GM11168 (cell line): Measurements from ENCODE around the gene JPH2.

Experiments used
- in situ Hi-C: fragments of 300-500 bp; cut with MboI; formaldehyde crosslinking; loops from one replicate; pipeline ENCODE4 v1.12.0; 2022; ENCODE audit warnings: low sequenced_read_pairs; ENCODE audit not compliant: unreplicated experiment

Gene JPH2

DNA sequence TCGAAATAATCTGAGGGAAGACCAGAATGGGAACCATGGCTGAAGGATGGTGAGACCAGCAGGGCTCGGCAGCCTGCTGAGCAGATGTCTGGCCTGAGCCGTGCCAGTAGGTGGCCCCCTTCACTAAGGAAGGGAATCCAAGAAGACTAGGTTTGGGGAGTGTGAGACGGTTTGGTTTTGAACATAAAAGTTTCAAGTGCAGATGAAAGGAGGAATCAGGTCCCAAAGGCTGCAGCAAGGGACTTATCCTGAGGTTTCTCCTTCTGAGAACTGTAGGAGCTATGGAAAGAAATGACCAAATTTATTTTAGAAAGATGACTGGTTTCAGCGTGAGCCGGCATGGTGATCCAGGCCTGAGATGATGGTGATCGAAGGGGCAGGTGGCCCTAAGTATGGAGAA, 28.1 kb upstream of the JPH2 start:
- in situ Hi-C loops = loop anchor here (5.0 to 25.0 kb wide), 2 partner anchors 97 to 422 kb away; partner anchors contain the start of gene FITM2

DNA sequence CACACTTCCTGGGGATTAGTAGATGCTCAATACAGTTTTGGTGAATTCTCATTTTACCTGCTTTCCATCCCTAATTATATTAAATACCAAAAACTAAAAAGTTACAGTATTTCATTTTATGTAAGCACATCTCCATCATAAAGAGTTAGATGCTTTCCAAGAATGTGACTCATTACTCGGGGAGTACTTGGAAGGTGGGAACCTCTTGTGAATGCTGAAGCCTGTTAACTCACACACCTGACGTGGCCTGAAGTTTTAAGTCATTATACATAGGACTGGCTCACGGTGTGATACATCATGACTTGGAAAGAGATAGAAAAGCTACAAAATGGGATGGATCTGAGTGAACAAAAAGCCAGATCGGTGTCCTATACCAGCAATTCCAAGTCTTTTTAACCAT, 25.8 kb upstream of the JPH2 start:
- in situ Hi-C loops = loop anchor here (25.0 kb wide), 1 partner anchor 425 kb away; no protein-coding TSS in a partner anchor

DNA sequence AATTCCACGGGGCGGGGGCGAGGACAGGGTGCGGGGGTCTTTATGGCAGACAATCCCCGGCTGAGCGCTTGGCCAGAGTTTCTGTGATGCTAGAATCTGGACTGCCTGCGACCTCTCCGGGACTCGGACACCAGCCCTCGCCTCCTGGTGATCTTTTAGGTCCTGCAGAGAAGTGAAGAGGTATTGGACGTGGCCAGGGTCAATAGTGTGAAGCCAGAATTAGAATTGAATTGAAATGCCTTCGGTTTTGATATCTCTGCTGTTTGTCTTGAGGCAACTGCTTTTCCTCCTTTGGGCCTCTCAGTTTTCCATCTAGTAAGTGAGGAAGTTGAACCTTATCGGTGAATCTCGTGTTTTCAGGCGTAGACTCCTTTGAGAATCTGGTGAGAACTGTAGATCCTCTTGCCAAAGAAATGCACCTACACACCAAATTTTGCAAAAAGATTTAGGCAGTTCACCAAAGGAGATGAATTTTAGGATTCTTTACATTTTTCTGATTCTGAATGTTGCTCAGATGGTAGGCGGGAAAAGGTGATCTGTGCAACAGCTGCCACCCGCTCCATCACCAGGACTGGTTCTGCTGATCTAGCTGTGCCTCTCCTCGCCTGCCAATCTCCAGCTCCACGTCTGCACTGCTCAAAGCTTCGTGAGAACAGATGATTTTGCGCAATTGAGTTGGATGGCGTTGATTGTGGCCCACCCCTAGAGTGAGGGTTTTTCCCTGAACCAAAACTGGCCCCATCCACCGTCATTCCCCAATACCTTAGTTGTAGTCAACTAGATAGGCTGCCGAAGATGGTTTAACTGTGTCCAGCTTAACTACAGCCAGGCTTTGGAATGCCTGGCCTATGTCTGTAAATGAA, 24.4 kb upstream of the JPH2 start:
- in situ Hi-C loops = loop anchor here (25.0 kb wide), 1 partner anchor 426 kb away; no protein-coding TSS in a partner anchor

DNA sequence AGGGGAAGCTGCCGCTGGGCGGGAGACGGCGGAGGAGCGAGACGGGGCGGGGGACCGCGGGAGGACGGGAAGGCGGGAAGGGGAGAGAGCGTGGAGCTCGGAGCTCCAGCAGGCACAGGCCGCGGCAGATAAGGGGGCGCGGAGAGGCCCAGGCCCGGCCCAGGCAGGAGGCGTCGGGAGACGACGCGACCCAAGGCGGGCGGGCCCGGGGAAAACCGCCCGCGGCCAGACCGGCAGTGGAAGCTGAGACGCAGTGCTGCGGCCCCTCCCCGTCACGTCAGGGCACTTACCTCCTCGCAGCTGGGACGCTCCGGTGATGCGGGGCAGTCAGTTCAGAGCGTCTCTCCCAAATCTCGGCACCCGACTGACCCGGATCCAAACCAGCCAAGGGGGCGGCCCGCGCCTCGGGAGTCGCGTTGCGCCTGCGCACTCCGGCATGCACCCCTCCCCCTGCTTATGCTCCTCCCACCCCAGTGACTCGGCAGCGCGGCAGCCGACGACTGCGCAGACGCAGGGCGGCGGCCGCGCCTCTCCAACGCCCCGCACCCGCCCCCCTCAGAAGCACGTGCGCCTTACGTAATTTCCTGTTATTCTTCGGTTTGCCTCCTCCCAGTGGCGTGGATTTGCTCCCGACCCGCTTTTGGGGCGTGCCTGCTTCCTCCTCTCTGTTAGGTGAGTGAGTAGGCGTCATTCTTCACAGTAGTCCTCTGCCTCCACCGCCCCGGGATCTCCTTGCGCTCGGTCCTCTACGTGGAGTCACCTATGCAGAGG, 23.6 kb upstream of the JPH2 start, which contains the start of gene OSER1:
TSS of gene OSER1 (minus strand) at position 366 of the 771 bp plus-strand sequence. CDS start 3,814 bp downstream, outside the sequence.
- in situ Hi-C loops = loop anchor here (25.0 kb wide), 1 partner anchor 427 kb away; no protein-coding TSS in a partner anchor

DNA sequence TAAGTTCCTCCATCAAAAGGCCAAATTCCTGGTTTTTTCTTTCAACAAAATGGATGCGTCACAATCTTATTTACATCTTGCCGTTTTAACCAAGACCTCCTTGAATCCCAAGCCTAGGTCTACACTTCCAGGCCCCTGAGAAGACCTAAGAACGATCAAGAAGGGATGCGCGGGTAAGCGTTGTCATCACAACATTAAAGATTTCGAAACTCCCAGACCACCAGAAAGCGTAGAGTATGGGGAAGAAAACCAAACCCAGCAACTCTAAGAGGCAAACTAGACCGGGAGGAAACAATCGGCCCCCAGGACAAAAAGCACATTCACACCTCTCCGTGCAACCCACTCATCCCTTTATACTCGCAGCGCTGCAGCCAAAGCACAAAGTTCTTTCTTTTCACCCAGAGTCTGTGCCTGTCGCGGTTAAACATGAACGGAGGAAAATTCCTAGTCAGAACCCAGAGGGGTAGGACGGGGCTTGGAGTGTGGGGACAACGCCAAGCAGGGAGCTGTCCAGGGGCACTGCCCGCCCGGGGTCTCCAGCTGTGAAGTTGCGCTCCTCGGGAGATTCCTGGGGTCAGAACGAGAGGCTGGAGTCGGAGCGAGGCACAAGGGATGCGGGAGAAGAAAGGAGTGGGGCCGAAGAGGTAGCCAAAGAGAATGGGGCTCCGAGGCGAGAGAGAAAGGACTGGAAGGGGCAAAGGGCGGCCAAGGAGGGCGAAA, 22.9 kb upstream of the JPH2 start:
- in situ Hi-C loops = loop anchor here (25.0 kb wide), 1 partner anchor 427 kb away; no protein-coding TSS in a partner anchor

DNA sequence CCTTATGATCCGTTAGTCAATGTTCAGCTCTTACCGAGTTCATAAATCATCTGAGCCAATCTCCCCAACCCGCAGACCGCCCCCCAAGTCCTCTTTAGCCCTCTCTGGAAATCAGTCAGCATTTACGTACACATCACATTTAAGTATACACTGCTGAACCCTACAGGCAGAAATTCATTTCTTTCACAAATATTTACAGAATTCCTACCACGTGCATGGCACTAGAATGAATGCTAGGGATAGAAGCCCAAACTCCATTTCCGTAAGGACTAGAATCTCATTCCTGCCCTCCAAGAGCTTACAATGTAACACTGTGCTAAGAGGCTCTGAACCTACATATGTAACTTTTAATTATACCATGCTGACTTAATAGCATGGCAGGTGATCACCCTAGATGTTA, 21.8 kb upstream of the JPH2 start:
- in situ Hi-C loops = loop anchor here (25.0 kb wide), 1 partner anchor 429 kb away; no protein-coding TSS in a partner anchor

DNA sequence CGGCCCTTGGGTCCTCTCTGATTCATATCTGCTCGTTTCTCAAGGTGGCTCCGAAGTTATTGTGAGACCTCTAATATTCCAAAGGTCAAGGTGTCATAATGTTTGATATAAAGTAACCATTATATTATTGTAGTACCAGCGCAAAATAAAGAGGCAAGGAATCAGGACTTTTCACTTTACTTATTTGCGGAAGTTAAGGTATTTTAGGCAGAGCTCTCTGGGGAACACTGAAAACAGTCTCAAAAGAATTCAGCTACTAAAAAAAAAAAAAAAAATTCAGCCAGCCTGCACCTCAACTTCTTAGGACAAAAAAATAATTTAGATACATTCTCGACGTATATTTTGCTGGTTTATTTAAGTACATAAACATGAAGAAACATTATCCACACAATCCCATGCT, 21.2 kb upstream of the JPH2 start:
- in situ Hi-C loops = loop anchor here (25.0 kb wide), 1 partner anchor 429 kb away; no protein-coding TSS in a partner anchor

DNA sequence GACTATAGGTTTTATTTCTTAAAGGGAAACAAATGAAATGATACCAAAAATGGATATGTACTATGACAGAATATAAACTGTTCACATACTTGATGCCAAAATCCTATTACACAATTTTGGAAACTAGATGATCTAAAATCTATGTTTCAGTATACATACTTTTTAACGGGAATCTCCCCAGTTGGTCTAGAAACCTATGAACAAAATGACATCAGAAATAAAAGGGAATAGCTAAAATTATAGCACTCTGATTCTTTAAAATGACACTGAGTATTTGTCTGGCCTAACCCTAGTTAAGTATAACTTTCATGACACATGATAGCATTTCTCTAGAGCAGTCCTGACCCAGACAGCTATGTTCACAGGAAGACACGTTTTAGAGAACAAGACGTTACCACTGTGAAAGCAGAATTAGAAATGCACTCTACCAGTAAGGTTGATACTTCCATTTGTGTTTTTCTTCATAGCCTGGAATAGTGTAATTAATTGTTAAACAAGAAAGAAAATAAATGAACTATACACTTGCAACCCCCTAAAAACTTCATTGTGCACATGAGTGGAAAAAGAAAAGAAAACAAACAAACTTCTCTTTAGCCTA, 20.2 kb upstream of the JPH2 start:
- in situ Hi-C loops = loop anchor here (25.0 kb wide), 1 partner anchor 430 kb away; no protein-coding TSS in a partner anchor

DNA sequence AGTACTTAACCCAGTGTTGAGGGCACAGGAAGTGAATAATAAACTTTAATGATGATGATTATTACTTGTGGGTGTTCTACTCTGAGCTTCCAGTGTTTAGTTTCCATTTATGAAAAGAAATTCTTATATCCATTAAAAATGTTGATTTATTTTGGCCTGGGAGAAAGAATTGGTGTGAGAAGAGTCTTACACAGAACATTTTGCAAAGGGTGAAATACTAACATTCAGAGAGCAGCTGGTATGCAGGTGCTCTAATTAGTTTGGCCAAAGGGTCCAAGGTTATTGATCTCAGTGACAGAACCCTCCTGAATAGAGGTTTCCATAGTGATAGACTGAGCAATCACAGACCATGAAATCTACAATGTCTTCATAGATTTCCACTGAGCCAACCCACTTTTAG, 19.1 kb upstream of the JPH2 start:
- in situ Hi-C loops = loop anchor here (25.0 kb wide), 1 partner anchor 431 kb away; no protein-coding TSS in a partner anchor

DNA sequence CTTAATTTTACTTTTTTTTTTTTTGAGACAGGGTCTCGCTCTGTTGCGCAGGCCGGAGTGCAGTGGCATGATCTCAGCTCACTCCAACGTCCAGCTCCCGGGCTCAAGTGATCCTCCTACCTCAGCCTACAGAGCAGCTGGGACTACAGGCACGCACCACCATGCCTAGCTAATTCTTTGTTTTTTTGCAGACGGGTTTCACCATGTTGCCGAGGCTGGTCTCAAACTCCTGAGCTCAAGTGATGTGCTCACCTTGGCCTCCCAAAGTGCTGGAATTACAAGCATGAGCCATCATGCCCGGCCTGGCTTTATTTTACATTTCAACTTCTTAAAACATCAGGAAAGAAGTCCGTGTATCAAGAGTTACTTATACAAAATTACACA, 17.8 kb upstream of the JPH2 start:
- in situ Hi-C loops = loop anchor here (25.0 kb wide), 1 partner anchor 432 kb away; no protein-coding TSS in a partner anchor

DNA sequence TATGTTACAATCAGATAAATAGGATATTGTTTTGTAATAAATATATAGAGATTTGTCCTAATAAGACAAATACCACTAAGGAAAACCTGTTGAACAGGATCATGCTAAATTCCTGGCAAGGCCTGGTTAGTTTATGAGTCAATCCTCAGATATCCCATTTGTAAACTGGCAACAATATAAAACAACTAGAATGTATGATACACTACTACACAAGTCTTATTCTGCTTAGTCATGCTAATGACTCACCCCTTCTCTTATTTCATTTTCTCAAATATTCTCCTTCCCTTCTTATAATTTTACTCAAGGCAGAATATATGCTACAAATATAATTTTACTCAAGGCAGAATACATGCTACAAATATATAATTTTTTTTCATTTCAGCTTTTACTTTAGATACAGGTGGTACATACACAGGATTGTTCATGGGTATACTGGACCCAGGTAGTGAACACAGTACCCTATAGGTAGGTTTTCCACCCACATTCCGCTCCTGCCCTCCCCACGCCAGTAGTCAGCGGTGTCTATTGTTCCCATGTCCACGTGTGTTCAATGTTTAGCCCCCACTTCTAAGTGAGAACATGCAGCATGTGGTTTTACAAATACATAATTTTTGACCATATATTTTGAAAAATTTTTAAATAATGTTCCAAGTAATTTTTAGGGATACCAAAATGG, 17.3 kb upstream of the JPH2 start:
- in situ Hi-C loops = loop anchor here (25.0 kb wide), 1 partner anchor 433 kb away; no protein-coding TSS in a partner anchor

DNA sequence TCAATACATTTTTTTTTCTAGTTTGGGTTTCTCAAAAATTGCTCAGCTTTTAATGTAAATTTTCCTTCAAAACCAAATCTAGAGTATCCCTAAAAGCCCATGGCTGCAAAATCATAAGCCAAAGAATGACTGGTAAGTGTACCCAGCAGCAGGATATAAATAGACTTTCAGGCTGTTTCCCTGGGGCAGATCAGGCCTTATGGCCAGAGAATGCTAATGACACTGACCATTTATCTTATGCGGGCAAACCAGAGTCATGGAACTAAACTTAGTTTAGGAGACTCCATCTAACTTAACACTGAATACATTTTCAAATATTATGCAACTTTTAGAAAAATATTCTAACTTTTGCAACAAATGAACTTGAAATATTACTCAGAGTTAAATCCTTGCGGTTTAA, 16.2 kb upstream of the JPH2 start:
- in situ Hi-C loops = loop anchor here (25.0 kb wide), 1 partner anchor 434 kb away; no protein-coding TSS in a partner anchor

DNA sequence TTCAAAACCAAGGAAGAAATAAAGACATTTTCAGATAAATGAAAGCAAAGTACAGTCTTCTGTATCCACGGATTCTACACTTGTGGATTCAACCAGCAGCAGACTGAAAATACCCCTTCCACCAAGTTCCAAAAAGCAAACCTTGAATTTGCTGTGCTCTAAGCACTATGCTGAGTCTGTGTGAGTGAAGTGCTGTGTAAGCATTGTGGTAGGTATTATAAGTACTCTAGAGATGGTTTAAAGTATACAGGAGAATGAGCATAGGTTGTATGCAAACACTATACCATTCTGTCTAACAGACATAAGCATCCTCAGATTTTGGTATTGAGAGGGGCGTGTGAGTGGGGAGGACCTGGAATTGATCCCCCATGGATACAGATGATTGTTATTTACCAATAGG, 14.0 kb upstream of the JPH2 start:
- in situ Hi-C loops = loop anchor here (25.0 kb wide), 1 partner anchor 436 kb away; no protein-coding TSS in a partner anchor

DNA sequence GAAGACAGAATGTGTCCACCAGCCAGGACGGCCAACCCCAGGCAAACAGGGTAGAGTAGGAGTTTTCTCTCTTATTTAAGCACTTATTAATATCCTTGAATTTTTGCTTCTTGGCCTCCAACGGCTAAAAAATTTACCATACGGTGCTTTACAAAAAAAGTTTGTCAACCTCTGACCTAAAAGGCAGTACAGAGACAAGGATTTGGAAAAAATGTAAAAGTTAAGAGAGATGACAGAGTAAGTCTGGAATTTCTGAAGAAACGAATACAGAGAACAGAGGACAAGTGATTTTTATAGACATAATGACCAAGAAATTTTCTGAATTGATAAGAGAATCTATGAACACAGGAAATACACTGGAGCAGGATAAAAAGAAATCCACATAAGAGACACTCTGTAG, 13.4 kb upstream of the JPH2 start:
- in situ Hi-C loops = loop anchor here (25.0 kb wide), 1 partner anchor 437 kb away; no protein-coding TSS in a partner anchor

DNA sequence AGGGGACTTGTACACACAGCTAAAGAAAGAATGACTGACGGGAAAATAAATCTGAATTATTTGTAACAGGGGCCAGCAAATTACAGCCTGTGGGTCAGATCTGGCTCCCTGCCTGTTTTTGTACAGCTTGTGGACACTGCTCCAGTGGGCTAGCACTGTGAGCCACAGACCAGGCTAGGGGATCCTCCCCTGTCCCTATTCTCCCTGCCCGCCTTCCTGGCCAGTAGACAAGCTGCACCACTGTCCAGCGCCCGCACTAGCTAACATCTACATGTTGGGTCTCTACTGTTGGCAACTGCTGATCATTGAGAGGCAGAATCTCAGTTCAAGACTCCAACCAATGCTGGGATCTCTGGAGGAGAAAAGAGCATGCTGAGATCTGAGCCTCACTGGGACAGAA, 12.9 kb upstream of the JPH2 start:
- in situ Hi-C loops = loop anchor here (25.0 kb wide), 1 partner anchor 437 kb away; no protein-coding TSS in a partner anchor

DNA sequence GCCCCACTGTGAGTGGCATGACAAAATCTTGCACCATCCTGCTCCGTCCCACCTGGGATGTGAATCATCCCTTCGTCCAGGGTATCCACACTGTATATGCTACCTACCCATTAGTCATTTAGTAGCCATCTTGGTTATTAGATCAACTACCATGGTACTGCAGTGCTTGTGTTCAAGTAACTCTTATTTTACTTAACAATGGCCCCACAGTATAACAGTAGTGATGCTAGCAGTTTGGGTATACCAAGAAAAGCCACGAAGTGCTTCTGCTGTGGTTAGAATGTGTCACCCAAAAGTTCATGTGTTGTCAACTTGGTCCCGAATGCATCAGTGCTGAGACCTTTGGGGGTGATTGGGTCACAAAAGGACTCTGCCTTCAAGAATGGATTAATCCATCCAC, 11.9 kb upstream of the JPH2 start:
- in situ Hi-C loops = no loop called here

DNA sequence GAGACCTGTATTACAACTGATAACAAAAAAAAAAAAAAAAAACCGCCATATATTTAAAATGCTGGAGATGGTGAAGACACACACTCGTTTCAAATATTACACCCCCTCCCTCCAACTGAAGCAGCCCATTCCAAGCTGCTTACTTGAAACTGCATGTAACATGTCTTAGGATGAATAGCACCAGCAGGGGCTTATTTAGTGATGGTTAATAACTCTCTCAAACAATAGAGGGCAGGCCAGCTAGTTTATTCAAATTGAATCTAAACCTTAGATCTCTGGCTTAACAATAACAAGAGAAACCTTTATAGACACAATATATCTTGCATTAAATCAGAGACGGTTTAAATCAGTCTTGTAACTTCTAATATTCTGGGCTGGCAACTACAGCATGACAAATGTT, 9.3 kb upstream of the JPH2 start:
- in situ Hi-C loops = no loop called here

DNA sequence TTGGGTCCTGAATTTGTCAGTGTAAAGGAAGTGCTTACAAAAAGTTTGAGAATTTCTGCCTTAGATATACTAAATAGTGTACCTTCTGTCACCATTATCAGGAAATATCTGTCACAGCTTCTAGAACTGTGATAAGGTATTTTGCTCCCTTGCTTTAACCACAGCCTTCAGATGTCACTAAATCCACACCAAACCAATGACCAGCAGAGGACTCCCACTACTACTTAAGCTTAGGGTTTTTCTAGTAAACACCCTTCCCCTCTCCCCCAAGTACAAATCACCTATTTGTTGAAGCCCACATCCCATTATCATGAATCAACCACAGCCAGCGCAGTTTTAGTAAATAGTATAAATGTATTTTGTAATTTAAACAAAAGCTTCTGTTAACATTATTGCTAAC, 8.6 kb upstream of the JPH2 start:
- in situ Hi-C loops = no loop called here

DNA sequence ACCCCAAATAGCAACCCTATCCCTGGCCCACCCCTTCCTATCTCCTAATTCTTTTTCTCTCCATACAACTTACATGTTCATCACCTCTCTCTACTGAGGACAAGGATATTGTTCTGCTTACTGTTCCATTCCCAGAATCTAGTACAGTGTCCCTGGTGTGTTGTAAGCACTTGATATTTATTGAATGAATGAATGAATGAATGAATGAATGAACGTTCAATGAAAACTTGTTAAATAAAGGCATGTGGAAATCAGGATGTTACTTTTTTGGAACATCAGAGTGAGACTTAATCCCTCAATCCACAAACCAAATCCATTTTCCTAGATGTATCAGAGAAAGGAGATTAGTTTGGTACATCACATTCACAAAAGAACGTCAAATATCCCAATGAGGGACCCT, 6.8 kb upstream of the JPH2 start:
- in situ Hi-C loops = no loop called here
